Tibial artery (tissue), 4 donors: ENCODE measurements around the gene SSBP1.
A peak's percentile ranks its signal among the peaks of the same experiment; 100 is the strongest.
"Not testable (repeated sequence)": the region's sequence is repeated elsewhere in the genome, so short reads cannot be mapped to it uniquely, and the experiment has no call there.

ENCODE experiments used
- DNase-seq, 2 donors: peaks; one replicate each; pipeline ENCODE4 v3.0.0-alpha.2; 2019
- H3K27ac ChIP-seq, 2 donors: fragments of 200-600 bp; sonication (generic) in 1 of 2; 1 replicate in 1 of 2; 2 replicates in 1 of 2; pipeline ENCODE4 v1.5.1; 2018 to 2019; ENCODE audit warnings: mild to moderate bottlenecking in 1 of 2
- H3K27me3 ChIP-seq, 2 donors: fragments of 200-600 bp; sonication (generic) in 1 of 2; one replicate each; pipeline versions ENCODE4 v1.5.1 to v1.6.0; 2016 to 2019
- H3K36me3 ChIP-seq, 3 donors: fragments of 200-600 bp; sonication (generic) in 2 of 3; one replicate each; pipeline ENCODE4 v1.5.1; 2016 to 2019; ENCODE audit warnings: mild to moderate bottlenecking in 2 of 3
- H3K4me1 ChIP-seq, 4 donors: fragments of 200-600 bp; sonication (generic) in 2 of 4; 1 replicate in 3 of 4; 2 replicates in 1 of 4; pipeline ENCODE4 v1.5.1; 2016 to 2019
- H3K4me3 ChIP-seq, 2 donors: fragments of 200-600 bp; sonication (generic) in 1 of 2; 1 replicate in 1 of 2; 2 replicates in 1 of 2; pipeline ENCODE4 v1.5.1; 2018 to 2019; ENCODE audit warnings: mild to moderate bottlenecking in 2 of 2
- H3K9me3 ChIP-seq, 3 donors: fragments of 200-600 bp; sonication (generic) in 1 of 3; one replicate each; pipeline ENCODE4 v1.5.1; 2016 to 2019
- intact Hi-C: fragments of 100-400 bp; cut with DNase I; formaldehyde crosslinking; loops from one replicate; pipeline ENCODE4 v1.15.0; 2023; ENCODE audit warnings: low total_unique reads
- TF ChIP-seq, protein P1 (sequence below), 2 experiments: fragments of 200-600 bp in 1 of 2; fragments of 450-650 bp in 1 of 2; IDR thresholded peaks; one replicate each; pipeline ENCODE4 v1.5.1; 2017 to 2019; ENCODE audit warnings: antibody characterized with exemption in 2 of 2, mild to moderate bottlenecking in 1 of 2, moderate library complexity in 1 of 2

The SSBP1 gene

DNA sequence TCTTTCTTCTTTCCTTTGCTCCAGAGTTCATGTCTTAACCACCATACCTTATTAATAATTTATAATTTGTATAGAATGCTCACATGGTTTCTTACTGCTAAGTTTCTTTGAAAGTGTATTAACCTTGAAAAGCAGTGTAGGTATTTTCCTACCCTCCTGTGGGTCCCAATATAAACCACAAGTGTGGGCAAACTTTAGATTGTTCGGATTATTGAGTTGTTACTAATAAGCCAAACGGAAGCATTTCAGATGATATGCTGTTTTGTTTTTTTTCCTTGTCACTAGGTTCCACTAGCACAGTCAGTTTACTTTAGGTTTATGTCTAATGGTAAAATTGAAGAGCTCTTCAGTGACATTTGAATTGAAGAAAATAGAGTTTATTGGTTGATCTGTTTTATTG is 10.2 kb downstream of the SSBP1 start:
- intact Hi-C loops, result no loop called here
- Histone ChIP-seq H3K27ac (no peak overlapping the region), H3K4me1 (no peaks in the 10 kb centered on the region), H3K36me3 (peaks cover 94 to 98% (median 98%) of the 10 kb centered on the region in 3 donors), H3K27me3 (no peaks in the 10 kb centered on the region), H3K4me3 (no peak overlapping the region), H3K9me3 (peaks cover 2 to 19% (median 18%) of the 10 kb centered on the region in 3 donors)
- TF ChIP-seq, protein P1, sequence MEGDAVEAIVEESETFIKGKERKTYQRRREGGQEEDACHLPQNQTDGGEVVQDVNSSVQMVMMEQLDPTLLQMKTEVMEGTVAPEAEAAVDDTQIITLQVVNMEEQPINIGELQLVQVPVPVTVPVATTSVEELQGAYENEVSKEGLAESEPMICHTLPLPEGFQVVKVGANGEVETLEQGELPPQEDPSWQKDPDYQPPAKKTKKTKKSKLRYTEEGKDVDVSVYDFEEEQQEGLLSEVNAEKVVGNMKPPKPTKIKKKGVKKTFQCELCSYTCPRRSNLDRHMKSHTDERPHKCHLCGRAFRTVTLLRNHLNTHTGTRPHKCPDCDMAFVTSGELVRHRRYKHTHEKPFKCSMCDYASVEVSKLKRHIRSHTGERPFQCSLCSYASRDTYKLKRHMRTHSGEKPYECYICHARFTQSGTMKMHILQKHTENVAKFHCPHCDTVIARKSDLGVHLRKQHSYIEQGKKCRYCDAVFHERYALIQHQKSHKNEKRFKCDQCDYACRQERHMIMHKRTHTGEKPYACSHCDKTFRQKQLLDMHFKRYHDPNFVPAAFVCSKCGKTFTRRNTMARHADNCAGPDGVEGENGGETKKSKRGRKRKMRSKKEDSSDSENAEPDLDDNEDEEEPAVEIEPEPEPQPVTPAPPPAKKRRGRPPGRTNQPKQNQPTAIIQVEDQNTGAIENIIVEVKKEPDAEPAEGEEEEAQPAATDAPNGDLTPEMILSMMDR (IDR thresholded peaks at IDR 0.05), result no peak
- DNase-seq, result no peak

DNA sequence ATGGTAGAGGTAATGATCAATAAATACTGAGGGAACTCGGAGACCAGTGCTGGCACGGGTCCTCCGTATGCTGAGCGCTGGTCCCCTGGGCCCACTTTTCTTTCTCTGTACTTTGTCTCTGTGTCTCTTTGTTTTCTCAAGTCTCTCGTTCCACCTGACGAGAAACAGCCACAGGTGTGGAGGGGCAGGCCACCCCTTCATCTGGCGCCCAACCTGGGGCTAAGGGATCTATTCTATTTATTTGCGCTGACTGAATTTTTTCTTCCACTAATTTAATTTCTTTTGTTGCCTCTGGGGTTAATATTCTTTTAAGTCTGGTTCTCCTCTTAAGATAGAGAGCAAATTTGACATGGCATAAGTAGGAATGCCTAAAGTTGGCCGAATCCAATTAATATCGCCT is 13.7 kb downstream of the SSBP1 start:
- DNase-seq, H3K27me3 ChIP-seq, H3K27ac ChIP-seq, H3K4me3 ChIP-seq, H3K4me1 ChIP-seq, intact Hi-C loops: not testable (repeated sequence)
- Histone ChIP-seq H3K9me3 (peaks cover 2 to 19% (median 18%) of the 10 kb centered on the region in 3 donors), H3K36me3 (peaks cover 60 to 94% (median 65%) of the 10 kb centered on the region in 3 donors)

DNA sequence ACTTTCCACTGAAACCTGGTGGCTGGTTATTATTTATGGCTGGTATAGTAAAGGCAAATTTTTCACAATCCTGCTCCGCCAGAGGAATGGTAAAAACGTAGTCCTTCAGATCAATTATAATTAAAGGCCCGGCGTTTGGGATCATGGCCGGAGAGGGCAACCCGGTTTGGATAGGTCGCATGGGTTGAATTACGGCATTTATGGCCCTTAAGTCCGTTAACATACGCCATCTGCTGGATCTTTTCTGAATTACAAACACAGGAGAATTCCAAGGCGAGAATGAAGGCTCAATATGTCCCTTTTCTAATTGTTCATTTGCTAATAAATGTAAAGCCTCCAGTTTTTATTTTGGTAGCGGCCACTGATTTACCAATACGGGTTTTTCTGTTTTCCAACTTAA is 14.5 kb downstream of the SSBP1 start:
- Histone ChIP-seq H3K4me3 (no peak overlapping the region), H3K27ac (no peak overlapping the region), H3K9me3 (peaks cover 2 to 19% (median 18%) of the 10 kb centered on the region in 3 donors), H3K4me1 (no peaks in the 10 kb centered on the region), H3K36me3 (peaks cover 63 to 95% (median 66%) of the 10 kb centered on the region in 3 donors), H3K27me3 (no peaks in the 10 kb centered on the region)
- no peak for DNase-seq
- TF ChIP-seq, protein P1 (IDR thresholded peaks at IDR 0.05), result no peak
- intact Hi-C loops, result no loop called here

GRCh38 chr7:141754939-141755338 is 16.8 kb downstream of the SSBP1 start:
- Histone ChIP-seq H3K4me1 (no peaks in the 10 kb centered on the region), H3K9me3 (peaks cover 2 to 19% (median 18%) of the 10 kb centered on the region in 3 donors), H3K36me3 (peaks cover 56 to 93% (median 60%) of the 10 kb centered on the region in 3 donors), H3K4me3 (no peak overlapping the region), H3K27me3 (no peaks in the 10 kb centered on the region), H3K27ac (no peak overlapping the region)
- intact Hi-C loops, result no loop called here
- TF ChIP-seq, protein P1 (IDR thresholded peaks at IDR 0.05), result peak in 1 of 2 experiments; percentile 13
- DNase-seq, result no peak

DNA sequence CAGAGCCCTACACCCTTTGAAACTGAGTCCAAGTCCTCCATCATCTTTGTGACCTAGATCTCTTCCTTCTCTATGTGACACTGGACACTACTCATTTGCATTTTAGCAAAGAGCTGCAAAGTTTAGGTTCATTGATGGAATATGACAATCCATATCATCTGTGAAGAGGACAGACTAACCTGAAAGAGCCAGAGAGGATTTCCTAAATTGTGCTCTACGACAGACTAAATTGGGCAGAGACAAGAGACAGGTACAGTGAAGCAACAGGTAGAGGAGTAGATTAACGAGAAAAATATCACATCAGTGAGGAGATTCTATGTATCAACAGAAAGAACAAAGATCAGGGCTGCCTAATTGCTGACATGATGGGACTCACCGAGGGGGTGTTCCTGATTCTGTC is 25.6 kb downstream of the SSBP1 start, which contains the start of gene TAS2R3:
TAS2R3 (plus strand) TSS at position 301 of the 400 bp plus-strand sequence; CDS start at position 363, 62 bp downstream.
- Histone ChIP-seq H3K9me3 (no peaks in the 10 kb centered on the region), H3K36me3 (peaks cover 36 to 74% (median 43%) of the 10 kb centered on the region in 3 donors), H3K4me1 (no peaks in the 10 kb centered on the region), H3K4me3 (no peak within 1 kb of the TSS), H3K27ac (no peak within 1 kb of the TSS), H3K27me3 (no peaks in the 10 kb centered on the region)
- intact Hi-C loops, result no loop called here
- TF ChIP-seq, protein P1 (IDR thresholded peaks at IDR 0.05), result no peak
- no peak for DNase-seq

- H3K27ac ChIP-seq, H3K4me1 ChIP-seq, H3K9me3 ChIP-seq, H3K4me3 ChIP-seq, intact Hi-C loops, H3K27me3 ChIP-seq, DNase-seq: not testable (repeated sequence)
- peaks cover under 1 to 24% (median 11%) of the 10 kb centered on the region in 3 donors for H3K36me3 ChIP-seq
These were observed 32.0 kb downstream of the SSBP1 start for GRCh38 chr7:141770083-141770583.
